ENCODE measurements around the gene DDX1.

The DDX1 gene

DNA sequence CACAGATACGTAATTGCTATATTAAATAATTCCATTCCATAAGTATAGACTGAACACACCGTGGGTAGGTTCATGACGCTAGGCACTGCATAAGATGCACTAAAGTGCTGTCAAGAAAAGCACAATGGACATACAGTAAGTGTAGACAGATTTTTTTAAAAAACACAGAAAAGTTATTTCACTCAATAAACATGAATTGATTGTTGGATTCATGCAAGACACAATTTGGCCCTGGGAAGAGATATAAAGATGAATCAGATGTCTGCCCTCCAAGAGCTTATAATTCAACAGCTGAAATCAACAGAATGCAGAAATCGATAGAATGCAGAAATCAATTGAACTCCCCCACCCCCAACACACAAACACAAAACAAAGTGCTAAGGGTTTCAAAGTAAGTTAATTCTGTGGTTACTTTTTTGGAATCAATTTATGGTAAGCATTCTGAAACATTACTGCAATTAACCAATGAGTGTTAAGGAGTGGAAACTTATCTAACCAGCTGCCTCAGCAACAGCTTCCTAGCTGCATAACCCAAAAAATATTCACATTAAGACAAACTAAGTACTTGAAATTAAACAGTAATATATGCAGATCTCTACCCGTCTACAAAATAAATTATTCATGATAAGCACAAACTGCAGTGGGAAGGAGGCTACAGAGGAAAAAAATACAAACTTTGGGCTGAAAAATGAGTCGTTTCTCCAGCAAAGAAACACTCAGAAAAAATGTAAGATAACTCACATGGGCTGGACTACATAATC is 32.1 kb upstream of the DDX1 start:
- H3K36me3 Mint-ChIP-seq = no peaks in the 10 kb centered on the region
- H3K4me1 Mint-ChIP-seq (ENCODE audit: low read depth) = peaks cover 37% of the 10 kb centered on the region
- H3K4me3 Mint-ChIP-seq = peak overlapping the region; percentile 99
- no peaks in the 10 kb centered on the region for H3K9me3 Mint-ChIP-seq (ENCODE audit: low read depth)
- no peaks in the 10 kb centered on the region for H3K27me3 Mint-ChIP-seq
- H3K27ac Mint-ChIP-seq = no peak overlapping the region

DNA sequence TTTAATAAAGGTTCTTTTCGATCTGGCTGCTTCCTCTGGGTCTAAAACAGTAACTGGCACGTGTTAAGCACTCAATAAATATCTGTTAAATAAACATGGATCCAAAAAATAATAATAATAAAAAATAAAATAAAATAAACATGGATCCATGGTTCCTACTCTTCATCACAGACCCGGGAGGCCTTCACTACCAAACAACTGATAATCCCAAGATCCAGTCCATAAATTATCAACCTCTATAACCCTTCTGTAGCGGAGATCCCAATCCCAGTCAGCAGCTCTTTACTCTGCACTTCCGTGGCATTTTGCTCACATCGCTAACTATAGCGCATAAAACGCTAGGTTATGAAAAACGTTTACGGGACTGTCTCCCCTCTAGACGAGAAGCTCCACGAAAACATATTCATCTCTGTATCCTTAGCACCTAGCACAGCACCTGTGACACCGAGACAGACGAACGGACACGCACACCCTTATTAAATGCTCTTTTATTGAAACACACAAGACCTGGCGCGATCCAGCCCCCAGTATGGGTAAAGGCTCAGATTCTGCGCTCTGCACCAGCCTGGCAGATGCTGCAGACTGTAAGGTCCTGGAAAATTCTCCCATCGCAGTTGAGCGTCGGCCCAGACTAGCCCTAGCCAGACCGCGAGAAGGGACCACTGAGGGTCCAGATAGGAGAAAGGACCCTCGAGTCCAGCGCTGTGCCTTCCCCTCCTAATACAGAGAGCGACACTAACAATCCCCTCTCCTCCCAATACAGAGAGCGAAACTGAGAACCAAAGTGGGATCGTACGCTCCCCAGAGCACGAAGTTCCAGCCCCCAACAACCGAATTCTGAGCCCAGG is 31.3 kb upstream of the DDX1 start:
- H3K27ac Mint-ChIP-seq = peak overlapping the region; percentile 91
- H3K36me3 Mint-ChIP-seq = no peaks in the 10 kb centered on the region
- no peaks in the 10 kb centered on the region for H3K27me3 Mint-ChIP-seq
- H3K9me3 Mint-ChIP-seq (ENCODE audit: low read depth) = no peaks in the 10 kb centered on the region
- H3K4me1 Mint-ChIP-seq (ENCODE audit: low read depth) = peaks cover 37% of the 10 kb centered on the region
- peak overlapping the region; percentile 99 for H3K4me3 Mint-ChIP-seq

- peak within 1 kb of the TSS; percentile 91 for H3K27ac Mint-ChIP-seq
- no peaks in the 10 kb centered on the region for H3K9me3 Mint-ChIP-seq (ENCODE audit: low read depth)
- peak within 1 kb of the TSS; percentile 99 for H3K4me3 Mint-ChIP-seq
- no peaks in the 10 kb centered on the region for H3K36me3 Mint-ChIP-seq
- H3K4me1 Mint-ChIP-seq (ENCODE audit: low read depth) = peaks cover 37% of the 10 kb centered on the region
- H3K27me3 Mint-ChIP-seq = no peaks in the 10 kb centered on the region
These were observed 30.6 kb upstream of the DDX1 start, which contains the start of gene NBAS for GRCh38 chr2:15560988-15561573. Gene NBAS (minus strand): TSS chr2:15561334. CDS start chr2:15561304, 30 bp downstream.

- peak overlapping the region; percentile 99 for H3K4me3 Mint-ChIP-seq
- peaks cover 37% of the 10 kb centered on the region for H3K4me1 Mint-ChIP-seq (ENCODE audit: low read depth)
- H3K36me3 Mint-ChIP-seq = no peaks in the 10 kb centered on the region
- peak overlapping the region; percentile 91 for H3K27ac Mint-ChIP-seq
- H3K9me3 Mint-ChIP-seq (ENCODE audit: low read depth) = no peaks in the 10 kb centered on the region
- H3K27me3 Mint-ChIP-seq = no peaks in the 10 kb centered on the region
These were observed 29.9 kb upstream of the DDX1 start for GRCh38 chr2:15561574-15562344.

DNA sequence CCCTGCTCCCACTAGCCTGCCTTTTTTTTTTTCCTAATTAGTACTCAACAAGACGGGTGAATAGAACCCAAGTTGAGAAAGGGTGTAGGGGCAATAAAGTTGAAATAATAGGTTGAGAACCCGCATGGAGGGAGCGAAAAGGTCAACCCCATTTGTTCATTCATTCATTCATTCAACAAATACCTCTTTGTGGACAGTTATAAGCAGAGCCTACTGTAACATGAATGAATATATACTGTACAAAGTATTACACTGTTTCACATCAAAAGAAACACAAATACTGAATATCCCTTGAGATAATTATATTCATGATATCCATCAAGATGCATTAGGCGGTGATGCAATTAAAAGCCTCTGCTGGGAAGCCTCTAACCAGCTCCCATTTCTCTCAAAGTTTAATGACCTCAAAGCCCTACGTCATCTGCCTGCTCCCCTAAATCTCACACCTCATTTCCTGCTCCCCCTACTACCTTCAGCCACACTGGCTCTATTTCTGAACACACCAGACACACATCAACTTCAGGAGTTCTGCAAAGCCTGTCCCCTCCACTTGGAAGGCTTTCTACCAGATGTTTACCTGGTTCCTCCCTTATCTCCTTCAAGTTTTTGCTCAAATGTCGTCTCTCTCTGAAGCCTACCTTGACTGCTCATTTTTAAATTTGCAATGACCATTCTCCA is 29.2 kb upstream of the DDX1 start:
- H3K9me3 Mint-ChIP-seq (ENCODE audit: low read depth) = no peaks in the 10 kb centered on the region
- peaks cover 37% of the 10 kb centered on the region for H3K4me1 Mint-ChIP-seq (ENCODE audit: low read depth)
- H3K27me3 Mint-ChIP-seq = no peaks in the 10 kb centered on the region
- peak overlapping the region; percentile 99 for H3K4me3 Mint-ChIP-seq
- H3K27ac Mint-ChIP-seq = peak overlapping the region; percentile 91
- no peaks in the 10 kb centered on the region for H3K36me3 Mint-ChIP-seq

DNA sequence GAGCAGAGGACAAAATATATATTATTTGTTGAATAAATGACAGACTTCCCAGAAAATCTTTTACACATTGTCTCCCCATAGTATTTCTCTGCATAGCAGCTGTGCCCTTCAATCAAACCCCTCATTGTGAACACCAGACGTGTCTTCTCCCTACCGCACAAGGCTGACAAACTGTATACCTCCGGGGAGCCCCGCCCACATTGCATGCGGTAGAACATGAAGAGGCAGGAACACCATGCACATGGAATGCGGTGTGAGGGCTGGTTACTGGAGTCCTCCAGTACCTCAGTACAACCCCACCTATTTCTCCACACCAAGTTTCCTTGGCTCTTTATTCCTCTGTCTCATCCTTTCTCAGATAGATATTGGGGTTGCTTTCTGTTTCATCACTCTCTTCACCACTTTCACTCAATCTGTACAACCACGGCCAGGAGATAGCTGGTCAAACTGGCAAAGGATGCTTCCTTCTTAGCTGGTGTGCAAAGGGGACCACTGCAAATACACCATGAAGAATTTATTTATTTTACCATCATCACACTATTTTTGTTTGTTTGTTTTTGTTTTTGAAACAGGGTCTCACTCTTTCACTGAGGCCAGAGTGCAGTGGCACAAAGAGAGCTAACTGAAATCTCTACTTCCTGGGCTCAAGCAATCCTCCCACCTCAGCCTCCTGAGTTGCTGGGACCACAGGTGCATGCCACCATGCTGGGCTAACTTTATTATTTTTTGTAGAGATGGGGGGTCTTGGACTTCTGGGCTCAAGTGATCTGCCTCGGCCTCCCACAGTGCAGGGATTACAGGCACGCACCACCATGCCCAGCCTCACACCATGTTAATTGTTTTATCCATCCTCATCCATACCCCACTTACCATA is 28.2 kb upstream of the DDX1 start:
- Mint-ChIP-seq H3K4me1 (ENCODE audit: low read depth) (peaks cover 34% of the 10 kb centered on the region), H3K9me3 (ENCODE audit: low read depth) (no peaks in the 10 kb centered on the region), H3K36me3 (no peaks in the 10 kb centered on the region), H3K27me3 (no peaks in the 10 kb centered on the region), H3K27ac (no peak overlapping the region), H3K4me3 (peak overlapping the region; percentile 53)

GRCh38 chr2:15565392-15565791 is 26.3 kb upstream of the DDX1 start:
- Mint-ChIP-seq H3K36me3 (no peaks in the 10 kb centered on the region), H3K27ac (no peak overlapping the region), H3K4me1 (ENCODE audit: low read depth) (peaks cover 20% of the 10 kb centered on the region), H3K4me3 (no peak overlapping the region), H3K27me3 (no peaks in the 10 kb centered on the region), H3K9me3 (ENCODE audit: low read depth) (no peaks in the 10 kb centered on the region)

DNA sequence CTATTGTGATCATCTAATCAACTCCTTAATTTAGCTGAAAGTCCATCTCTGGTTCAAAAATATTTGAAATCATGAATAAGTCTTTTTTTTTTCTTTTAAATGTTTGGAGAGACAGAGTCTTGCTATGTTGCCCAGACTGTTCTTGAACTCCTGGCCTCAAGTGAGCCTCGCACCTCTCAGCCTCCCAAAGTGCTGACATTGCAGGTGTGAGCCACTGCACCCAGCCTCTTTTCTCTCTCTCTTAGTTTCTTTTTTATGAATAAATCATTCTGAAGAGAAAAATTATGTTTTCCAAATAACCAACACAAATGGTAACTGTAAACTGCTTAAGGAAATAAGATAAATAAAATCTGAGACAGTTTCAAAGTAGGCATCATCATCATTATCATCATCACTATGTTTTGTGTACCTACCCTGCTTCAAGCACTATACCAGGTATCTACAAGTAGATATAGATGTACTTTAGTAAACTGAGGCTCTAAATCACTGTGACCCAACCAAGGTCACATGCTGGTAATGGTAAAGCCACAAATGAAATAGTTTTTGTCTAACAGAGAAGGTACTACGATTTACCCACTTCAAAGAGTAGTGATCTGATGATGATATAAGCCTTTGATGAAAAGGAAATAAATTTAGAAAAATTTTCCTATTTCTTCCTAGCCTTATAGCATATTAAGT is 25.5 kb upstream of the DDX1 start:
- peaks cover 18% of the 10 kb centered on the region for H3K4me1 Mint-ChIP-seq (ENCODE audit: low read depth)
- no peaks in the 10 kb centered on the region for H3K9me3 Mint-ChIP-seq (ENCODE audit: low read depth)
- no peak overlapping the region for H3K4me3 Mint-ChIP-seq
- H3K27me3 Mint-ChIP-seq = no peaks in the 10 kb centered on the region
- H3K36me3 Mint-ChIP-seq = no peaks in the 10 kb centered on the region
- no peak overlapping the region for H3K27ac Mint-ChIP-seq

- no peaks in the 10 kb centered on the region for H3K27me3 Mint-ChIP-seq
- no peak overlapping the region for H3K4me3 Mint-ChIP-seq
- H3K9me3 Mint-ChIP-seq (ENCODE audit: low read depth) = no peaks in the 10 kb centered on the region
- H3K27ac Mint-ChIP-seq = no peak overlapping the region
- H3K4me1 Mint-ChIP-seq (ENCODE audit: low read depth) = peaks cover 13% of the 10 kb centered on the region
- no peaks in the 10 kb centered on the region for H3K36me3 Mint-ChIP-seq
These were observed 24.8 kb upstream of the DDX1 start for GRCh38 chr2:15566912-15567311.

GRCh38 chr2:15568874-15569273 is 22.8 kb upstream of the DDX1 start:
- no peaks in the 10 kb centered on the region for H3K27me3 Mint-ChIP-seq
- H3K9me3 Mint-ChIP-seq (ENCODE audit: low read depth) = no peaks in the 10 kb centered on the region
- H3K4me1 Mint-ChIP-seq (ENCODE audit: low read depth) = no peaks in the 10 kb centered on the region
- no peak overlapping the region for H3K27ac Mint-ChIP-seq
- H3K4me3 Mint-ChIP-seq = no peak overlapping the region
- H3K36me3 Mint-ChIP-seq = no peaks in the 10 kb centered on the region

- no peak overlapping the region for H3K27ac Mint-ChIP-seq
- H3K4me1 Mint-ChIP-seq (ENCODE audit: low read depth) = no peaks in the 10 kb centered on the region
- H3K9me3 Mint-ChIP-seq (ENCODE audit: low read depth) = no peaks in the 10 kb centered on the region
- no peaks in the 10 kb centered on the region for H3K36me3 Mint-ChIP-seq
- H3K27me3 Mint-ChIP-seq = no peaks in the 10 kb centered on the region
- no peak overlapping the region for H3K4me3 Mint-ChIP-seq
These were observed 21.6 kb upstream of the DDX1 start for GRCh38 chr2:15570104-15570503.

- H3K4me3 Mint-ChIP-seq = no peak overlapping the region
These were observed 19.9 kb upstream of the DDX1 start for GRCh38 chr2:15571729-15572128.

DNA sequence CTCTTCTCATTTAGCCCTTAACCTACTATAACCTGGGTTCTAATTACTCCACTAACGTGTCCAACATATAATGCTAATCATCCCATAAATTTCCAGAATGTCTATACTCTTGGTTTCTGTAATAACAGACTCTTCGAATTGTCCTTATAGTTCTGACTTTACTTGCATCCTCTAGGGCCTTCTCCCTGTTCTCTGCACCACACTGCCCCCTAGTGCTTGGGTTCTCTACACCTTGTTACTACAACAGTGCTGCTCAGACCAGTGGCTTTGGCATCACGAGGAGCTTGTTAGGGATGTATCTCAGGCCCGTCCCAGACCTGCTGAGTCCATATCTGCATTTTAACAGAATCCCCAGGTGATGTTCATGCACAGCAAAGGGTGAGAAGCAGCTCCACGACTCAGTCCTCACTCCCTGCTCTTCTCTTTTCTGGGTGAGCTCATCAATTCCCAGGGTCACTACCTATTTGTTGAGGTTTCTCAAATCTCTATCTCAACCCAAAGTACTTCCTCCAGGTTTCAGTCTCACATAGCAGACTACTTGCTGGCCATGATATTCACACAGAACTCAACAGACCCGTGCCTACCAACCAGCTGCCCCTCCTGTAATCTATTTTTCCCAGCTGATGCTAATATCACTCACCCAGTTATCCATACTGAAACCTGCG is 14.5 kb upstream of the DDX1 start:
- H3K9me3 Mint-ChIP-seq (ENCODE audit: low read depth) = no peaks in the 10 kb centered on the region
- no peaks in the 10 kb centered on the region for H3K36me3 Mint-ChIP-seq
- peaks cover 4% of the 10 kb centered on the region for H3K27me3 Mint-ChIP-seq
- H3K4me1 Mint-ChIP-seq (ENCODE audit: low read depth) = no peaks in the 10 kb centered on the region
- H3K27ac Mint-ChIP-seq = no peak overlapping the region
- no peak overlapping the region for H3K4me3 Mint-ChIP-seq

More at GRCh38 chr2:15571729-15572128, 19.9 kb upstream of the DDX1 start:
- no peaks in the 10 kb centered on the region for H3K27me3 Mint-ChIP-seq
- H3K4me1 Mint-ChIP-seq (ENCODE audit: low read depth) = no peaks in the 10 kb centered on the region
- H3K27ac Mint-ChIP-seq = no peak overlapping the region
- H3K36me3 Mint-ChIP-seq = no peaks in the 10 kb centered on the region
- no peaks in the 10 kb centered on the region for H3K9me3 Mint-ChIP-seq (ENCODE audit: low read depth)

Data from activated naive CD8-positive, alpha-beta T cell (primary cell).